Brain microvascular endothelial cell (primary cell): ENCODE measurements around the gene SUV39H2.
"Not testable (repeated sequence)": the region's sequence is repeated elsewhere in the genome, so short reads cannot be mapped to it uniquely, and the experiment has no call there.

Experiments
- DNase-seq: peaks from one replicate; pipeline ENCODE4 v3.0.0-alpha.2; 2020
- H3K27ac ChIP-seq: fragments of 250-450 bp; sonication (Bioruptor Pico); 2 replicates; pipeline ENCODE4 v1.5.1; 2020; ENCODE audit warnings: mild to moderate bottlenecking, moderate library complexity
- H3K27me3 ChIP-seq: fragments of 250-450 bp; sonication (Bioruptor Pico); replicated peaks from 2 replicates; pipeline ENCODE4 v1.5.1; 2020; ENCODE audit warnings: mild to moderate bottlenecking
- H3K36me3 ChIP-seq: fragments of 250-450 bp; sonication (Bioruptor Pico); replicated peaks from 2 replicates; pipeline ENCODE4 v1.5.1; 2020; ENCODE audit warnings: mild to moderate bottlenecking
- H3K4me3 ChIP-seq: 2 replicates; pipeline ENCODE4 v1.5.1; 2011; ENCODE audit warnings: low read depth, mild to moderate bottlenecking, control low read depth, low read length, moderate library complexity
- CTCF ChIP-seq: IDR thresholded peaks from 2 replicates; pipeline ENCODE4 v1.5.1; 2011; ENCODE audit warnings: low read depth, mild to moderate bottlenecking, moderate library complexity, low read length, control low read depth, inconsistent platforms; ENCODE audit errors: missing control alignments
- in situ Hi-C: cut with HindIII; loops from 2 replicates; pipeline ENCODE4 v1.10.0; 2017; ENCODE audit warnings: low sequenced_read_pairs, low pct_ligation_motif_present

SUV39H2 gene

GRCh38 chr10:14905890-14906289, 27.2 kb downstream of the SUV39H2 start:
- no peak for DNase-seq
- in situ Hi-C loops: no loop called here
- TF ChIP-seq CTCF: no peak
- Histone ChIP-seq H3K4me3 (no peak overlapping the region), H3K36me3 (peaks cover 14% of the 10 kb centered on the region), H3K27ac (no peak overlapping the region), H3K27me3 (no peaks in the 10 kb centered on the region)

GRCh38 chr10:14906765-14907164, 28.1 kb downstream of the SUV39H2 start:
- no peak for DNase-seq
- in situ Hi-C loops: no loop called here
- H3K36me3 ChIP-seq: peaks cover 15% of the 10 kb centered on the region

DNA sequence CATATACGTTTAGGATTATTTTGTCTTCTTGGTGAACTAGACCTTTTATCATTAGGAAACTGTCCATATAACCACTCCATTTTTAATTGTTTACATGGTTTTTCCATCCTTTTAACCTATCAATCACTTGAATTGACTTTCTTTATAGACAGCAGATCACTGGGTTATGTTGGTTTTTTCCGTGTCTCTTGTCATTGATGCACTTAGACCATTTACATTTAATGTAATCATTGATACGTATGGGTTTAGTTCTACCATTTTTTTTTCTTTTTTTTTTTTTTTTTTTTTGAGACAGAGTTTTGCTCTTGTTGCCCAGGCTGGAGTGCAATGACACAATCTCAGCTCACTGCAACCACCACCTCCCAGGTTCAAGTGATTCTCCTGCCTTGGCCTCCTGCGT, 28.9 kb downstream of the SUV39H2 start:
- peaks cover 21% of the 10 kb centered on the region for H3K36me3 ChIP-seq
- in situ Hi-C loops, H3K27me3 ChIP-seq: not testable (repeated sequence)

More at GRCh38 chr10:14906765-14907164, 28.1 kb downstream of the SUV39H2 start:
- H3K27me3 ChIP-seq: no peaks in the 10 kb centered on the region
- TF ChIP-seq CTCF: no peak
- no peak overlapping the region for H3K27ac ChIP-seq
- no peak overlapping the region for H3K4me3 ChIP-seq

GRCh38 chr10:14909101-14909500, 30.4 kb downstream of the SUV39H2 start:
- peaks cover 30% of the 10 kb centered on the region for H3K36me3 ChIP-seq
- H3K27me3 ChIP-seq: no peaks in the 10 kb centered on the region
- no peak overlapping the region for H3K27ac ChIP-seq
- no peak for TF ChIP-seq CTCF
- no peak overlapping the region for H3K4me3 ChIP-seq
- in situ Hi-C loops: no loop called here
- no peak for DNase-seq

More for the DNA sequence above, 28.9 kb downstream of the SUV39H2 start:
- not testable (repeated sequence) for H3K27ac ChIP-seq, DNase-seq, H3K4me3 ChIP-seq

DNA sequence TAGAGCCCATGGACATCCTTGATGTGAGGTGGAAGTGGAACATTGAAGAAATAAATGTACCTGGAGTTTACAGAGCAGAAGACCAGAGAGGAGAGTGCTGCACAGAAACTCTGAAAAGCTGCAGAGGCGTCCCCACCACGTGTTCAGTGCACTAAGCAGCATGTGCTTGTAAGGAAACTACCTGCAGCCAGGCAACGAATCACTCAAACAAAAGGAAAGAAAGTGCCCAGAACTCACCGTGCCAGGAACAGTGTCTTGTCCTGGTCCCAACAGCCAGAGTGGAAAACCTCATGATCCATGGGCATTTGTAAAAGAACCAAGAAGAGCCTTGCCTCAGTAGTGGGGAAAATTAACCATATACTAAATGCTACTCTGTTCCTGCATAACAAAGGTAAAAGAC, 32.3 kb downstream of the SUV39H2 start:
- no peak overlapping the region for H3K4me3 ChIP-seq
- peaks cover 36% of the 10 kb centered on the region for H3K36me3 ChIP-seq
- no peaks in the 10 kb centered on the region for H3K27me3 ChIP-seq
- no peak for TF ChIP-seq CTCF
- H3K27ac ChIP-seq: no peak overlapping the region
- in situ Hi-C loops: no loop called here
- no peak for DNase-seq

DNA sequence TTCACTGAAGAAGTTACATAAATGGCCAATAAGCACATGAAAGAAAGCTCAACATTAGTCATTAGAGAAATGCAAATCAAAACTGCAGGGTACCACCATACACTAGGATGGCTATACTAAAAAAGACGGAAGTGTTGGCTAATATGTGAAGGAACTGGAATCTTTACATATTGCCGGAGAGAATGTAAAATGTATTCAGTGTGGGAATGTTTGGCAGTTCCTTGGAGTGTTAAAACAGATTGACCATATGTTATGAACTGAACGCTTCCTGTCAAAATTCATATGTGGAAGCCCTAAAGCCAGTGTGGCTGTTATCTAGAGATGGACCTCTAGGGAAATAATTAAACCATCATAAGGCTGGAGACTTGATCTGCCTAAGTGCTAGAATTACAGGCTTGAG, 33.1 kb downstream of the SUV39H2 start:
- Histone ChIP-seq H3K36me3 (peaks cover 43% of the 10 kb centered on the region), H3K4me3 (no peak overlapping the region), H3K27ac (no peak overlapping the region), H3K27me3 (no peaks in the 10 kb centered on the region)
- no peak for TF ChIP-seq CTCF
- in situ Hi-C loops: no loop called here
- no peak for DNase-seq
